GM19099 (cell line): ENCODE results near the gene C22orf39.

Experiments
- POLR2A ChIP-seq: IDR thresholded peaks from 3 replicates; pipeline ENCODE4 v1.6.1; 2011; ENCODE audit warnings: low read depth; ENCODE audit not compliant: insufficient read length; ENCODE audit errors: extremely low read depth

The C22orf39 gene, protein sequence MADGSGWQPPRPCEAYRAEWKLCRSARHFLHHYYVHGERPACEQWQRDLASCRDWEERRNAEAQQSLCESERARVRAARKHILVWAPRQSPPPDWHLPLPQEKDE

GRCh38 chr22:19447330-19448075 lies at the start of gene C22orf39:
TSS of gene C22orf39 (minus strand) at chr22:19447711. CDS start at chr22:19447688, 23 bp downstream.
- TF ChIP-seq POLR2A = peak; percentile 90

- no peak for TF ChIP-seq POLR2A
Measured at GRCh38 chr22:19497245-19497644, 49.7 kb upstream of the C22orf39 start.

- no peak for TF ChIP-seq POLR2A
Measured at GRCh38 chr22:19496324-19496630, 48.8 kb upstream of the C22orf39 start.

DNA sequence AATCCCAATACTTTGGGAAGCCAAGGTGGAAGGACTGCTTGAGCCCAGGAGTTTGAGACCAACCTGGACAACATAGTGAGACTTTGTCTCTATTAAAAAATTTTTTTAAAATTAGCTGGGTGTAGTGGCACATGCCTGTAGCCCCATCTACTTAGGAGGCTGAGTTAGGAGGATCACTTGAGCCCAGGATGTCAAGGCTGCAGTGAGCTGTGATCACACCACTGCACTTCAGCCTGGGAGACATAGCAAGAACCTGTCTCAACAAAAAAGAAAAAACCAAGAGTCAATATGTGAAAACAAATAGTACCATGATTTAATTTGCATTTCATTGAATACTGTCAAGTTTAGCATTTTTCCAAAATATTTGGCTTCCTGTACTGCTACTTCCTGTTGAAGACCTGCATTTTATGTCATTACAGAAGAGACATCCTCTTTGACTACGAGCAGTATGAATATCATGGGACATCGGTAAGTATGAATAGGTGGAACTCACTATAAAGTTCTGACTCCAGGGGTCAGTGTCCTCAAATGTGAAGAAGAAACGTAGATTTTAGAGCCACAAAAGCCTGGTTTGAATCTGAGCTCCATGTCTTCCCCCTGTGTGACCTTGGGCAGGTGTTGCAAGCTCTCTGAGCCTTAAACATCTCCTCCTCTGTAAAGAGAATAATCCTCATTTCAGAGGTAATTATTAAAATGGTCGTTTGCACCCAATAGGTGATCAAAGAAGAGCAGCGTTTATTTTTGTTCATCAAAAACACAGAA lies 48.2 kb upstream of the C22orf39 start:
- no peak for TF ChIP-seq POLR2A

GRCh38 chr22:19494676-19495173 lies 47.2 kb upstream of the C22orf39 start:
- TF ChIP-seq POLR2A = no peak

DNA sequence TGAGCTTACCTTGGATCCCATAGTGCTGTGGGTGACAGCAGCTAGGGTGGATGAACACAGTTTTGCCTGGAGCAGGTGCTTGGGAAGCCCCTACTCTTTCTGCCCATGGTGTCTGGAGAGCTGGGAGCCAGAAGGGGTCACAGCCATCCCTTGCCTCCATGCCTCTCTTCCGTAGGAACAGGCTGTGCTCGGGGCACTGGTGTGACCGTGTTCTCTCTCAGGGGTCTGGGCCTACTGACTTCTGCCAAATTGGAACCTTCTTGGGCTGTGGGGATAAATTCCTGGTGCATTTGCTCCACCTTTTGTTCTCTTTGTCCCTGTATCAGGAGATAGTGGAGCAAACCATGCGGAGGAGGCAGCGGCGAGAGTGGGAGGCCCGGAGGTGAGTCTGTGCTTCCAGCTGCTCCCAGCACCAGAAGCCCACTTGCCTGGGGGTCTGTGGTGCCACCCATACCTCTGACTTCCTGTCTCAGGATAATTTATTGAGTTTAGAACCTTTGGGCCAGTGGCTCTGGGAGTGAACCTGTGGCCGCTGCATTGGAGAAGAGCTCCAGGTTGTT lies 46.6 kb upstream of the C22orf39 start:
- no peak for TF ChIP-seq POLR2A

DNA sequence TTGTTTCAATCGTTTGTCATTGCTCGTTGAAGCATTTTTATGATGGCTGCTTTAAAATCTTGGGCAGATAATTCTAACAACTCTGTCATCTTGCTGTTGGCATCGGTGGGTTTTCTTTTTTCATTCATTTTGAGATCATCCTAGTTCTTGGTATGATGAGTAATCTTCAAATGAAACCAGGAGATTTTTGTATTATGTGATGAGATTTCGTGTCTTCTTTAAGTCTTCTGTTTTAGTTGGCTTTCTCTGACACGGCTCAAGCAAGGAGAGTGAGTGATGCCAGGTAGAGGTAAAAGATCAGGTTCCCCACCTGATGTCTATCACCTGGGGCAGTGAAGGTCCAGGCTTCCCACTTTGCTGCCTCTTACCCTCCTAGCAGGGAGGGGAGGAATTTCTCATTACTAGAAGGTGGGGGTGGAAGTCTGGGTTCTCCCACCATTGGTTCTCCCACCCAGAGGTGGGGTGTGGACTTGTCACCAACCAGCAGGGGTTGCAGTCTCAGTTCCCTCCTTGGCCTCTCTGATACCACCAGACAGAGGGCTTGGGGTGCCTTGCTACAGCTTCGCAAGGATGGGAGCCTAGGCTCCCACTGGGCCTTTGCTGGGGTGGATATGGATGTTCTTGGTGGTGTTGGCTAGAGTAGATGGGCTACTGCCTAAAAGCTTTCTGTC lies 45.1 kb upstream of the C22orf39 start:
- no peak for TF ChIP-seq POLR2A

DNA sequence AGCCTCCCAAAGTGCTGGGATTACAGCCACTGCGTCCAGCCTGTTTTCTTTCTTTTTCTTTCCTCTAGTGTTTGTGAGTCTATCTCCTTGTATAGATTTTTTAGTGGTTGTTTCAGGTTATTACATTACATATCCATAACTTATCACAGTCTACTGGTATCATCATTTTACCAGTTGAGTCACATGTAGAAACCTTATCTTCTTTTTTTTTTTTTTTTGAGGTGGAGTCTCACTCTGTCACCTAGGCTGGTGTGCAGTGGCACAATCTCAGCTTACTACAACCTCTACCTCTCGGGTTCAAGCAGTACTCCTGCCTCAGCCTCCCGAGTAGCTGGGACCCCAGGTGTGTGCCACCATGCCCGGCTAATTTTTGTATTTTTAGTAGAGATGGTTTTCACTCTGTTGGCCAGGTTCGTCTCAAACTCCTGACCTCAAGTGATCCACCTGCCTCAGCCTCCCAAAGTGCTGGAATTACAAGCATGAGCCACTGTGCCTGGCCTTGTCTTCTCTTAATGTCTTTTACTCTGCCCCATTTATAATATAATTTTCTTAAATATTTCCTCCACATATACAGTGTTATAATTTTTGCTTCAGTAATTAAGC lies 43.2 kb upstream of the C22orf39 start:
- no peak for TF ChIP-seq POLR2A

DNA sequence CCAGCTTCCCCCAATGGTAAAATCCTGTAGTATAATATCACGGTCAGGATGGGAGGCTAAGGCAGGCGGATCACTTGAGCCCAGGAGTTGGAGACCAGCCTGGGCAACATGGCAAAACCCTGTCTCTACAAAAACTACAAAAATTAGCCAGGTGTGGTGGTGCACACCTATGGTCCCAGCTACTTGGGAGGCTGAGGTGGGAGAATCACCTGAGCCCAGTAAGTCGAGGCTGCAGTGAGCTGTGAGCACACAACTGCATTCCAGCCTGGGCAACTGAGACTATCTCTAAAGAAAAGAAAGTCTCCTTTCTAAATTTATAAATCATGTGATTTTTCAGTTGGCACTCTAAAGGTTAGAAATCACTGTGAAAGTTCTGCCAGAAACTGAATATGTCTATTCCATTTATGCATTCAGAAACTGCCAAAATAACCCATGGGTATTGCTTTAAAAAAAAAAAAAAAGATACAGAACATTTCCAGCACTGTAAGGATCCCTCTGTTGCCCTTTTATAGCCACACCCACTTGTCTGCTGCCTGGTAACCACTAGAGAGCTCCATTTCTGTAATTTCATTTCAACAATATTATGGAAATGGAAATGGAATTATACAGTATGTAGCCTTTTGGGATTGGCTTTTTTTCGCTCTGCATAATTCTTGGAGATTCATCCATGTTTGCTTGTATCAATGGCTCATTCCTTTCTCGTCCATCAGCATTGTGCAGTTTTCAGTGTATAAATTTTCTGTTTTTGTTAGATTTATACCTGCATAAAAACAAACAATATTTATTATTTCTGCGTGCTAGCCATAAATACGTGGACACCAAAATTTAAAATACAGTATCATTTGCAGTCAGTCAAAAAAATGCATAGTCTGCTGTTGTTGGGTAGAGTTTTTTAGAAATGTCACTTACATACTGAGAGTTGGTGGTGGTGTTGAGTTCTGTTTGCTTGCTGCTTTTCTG lies 41.7 kb upstream of the C22orf39 start:
- no peak for TF ChIP-seq POLR2A

GRCh38 chr22:19488285-19488684 lies 40.8 kb upstream of the C22orf39 start:
- TF ChIP-seq POLR2A = no peak

- no peak for TF ChIP-seq POLR2A
Measured at GRCh38 chr22:19483481-19484244, 36.2 kb upstream of the C22orf39 start.

GRCh38 chr22:19482297-19482696 lies 34.8 kb upstream of the C22orf39 start:
- TF ChIP-seq POLR2A = no peak

GRCh38 chr22:19480789-19481188 lies 33.3 kb upstream of the C22orf39 start:
- no peak for TF ChIP-seq POLR2A
